ENCODE results near the gene FNDC3A. TPM values are rescaled to one million over a fixed set of nuclear protein-coding genes. Genes with fewer than 3 reads are reported as not detected.

FNDC3A gene
- total RNA-seq, 1 donor from 2014 or later, result 27.8 TPM

DNA sequence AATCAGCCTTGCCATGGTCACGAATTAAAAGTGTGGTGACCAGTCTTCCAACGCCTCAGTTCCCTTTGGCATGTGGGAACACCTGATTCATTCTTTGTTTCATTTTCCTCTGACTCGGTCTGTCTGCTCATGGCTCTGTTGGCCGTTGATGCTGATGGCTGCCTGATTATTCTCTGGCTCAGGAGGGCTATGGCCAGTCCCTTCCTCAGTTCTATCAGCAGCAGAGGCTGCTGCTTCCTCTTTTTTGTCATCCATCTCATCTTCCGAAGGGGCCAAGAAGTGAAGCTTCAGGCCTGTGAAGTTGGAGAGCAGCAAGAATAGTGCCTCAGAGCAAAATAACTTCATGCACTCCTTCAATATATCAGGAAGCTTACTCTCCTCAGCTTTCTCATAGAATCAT is 235.0 kb downstream of the FNDC3A start:
- intact Hi-C loops (cut with micrococcal nuclease), result no loop called here

DNA sequence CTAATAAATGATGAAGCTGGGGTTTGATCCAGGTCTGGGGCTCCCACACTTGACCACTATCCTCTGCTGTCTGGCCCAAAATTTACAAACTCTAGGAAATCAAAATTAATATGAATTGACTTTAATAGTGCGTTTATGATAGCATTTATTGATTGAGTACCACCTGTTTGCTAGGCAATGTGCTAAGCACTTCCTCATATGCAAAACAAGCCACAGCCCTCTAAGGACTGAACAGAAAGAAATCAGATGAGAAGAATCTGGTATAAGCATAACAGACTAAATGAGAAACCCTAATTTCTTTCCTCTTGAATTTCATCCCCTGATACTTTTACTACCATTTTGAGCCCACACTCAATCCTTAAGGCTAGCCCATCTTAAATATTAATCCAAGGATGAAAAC is 237.8 kb downstream of the FNDC3A start:
- intact Hi-C loops (cut with micrococcal nuclease), result no loop called here

DNA sequence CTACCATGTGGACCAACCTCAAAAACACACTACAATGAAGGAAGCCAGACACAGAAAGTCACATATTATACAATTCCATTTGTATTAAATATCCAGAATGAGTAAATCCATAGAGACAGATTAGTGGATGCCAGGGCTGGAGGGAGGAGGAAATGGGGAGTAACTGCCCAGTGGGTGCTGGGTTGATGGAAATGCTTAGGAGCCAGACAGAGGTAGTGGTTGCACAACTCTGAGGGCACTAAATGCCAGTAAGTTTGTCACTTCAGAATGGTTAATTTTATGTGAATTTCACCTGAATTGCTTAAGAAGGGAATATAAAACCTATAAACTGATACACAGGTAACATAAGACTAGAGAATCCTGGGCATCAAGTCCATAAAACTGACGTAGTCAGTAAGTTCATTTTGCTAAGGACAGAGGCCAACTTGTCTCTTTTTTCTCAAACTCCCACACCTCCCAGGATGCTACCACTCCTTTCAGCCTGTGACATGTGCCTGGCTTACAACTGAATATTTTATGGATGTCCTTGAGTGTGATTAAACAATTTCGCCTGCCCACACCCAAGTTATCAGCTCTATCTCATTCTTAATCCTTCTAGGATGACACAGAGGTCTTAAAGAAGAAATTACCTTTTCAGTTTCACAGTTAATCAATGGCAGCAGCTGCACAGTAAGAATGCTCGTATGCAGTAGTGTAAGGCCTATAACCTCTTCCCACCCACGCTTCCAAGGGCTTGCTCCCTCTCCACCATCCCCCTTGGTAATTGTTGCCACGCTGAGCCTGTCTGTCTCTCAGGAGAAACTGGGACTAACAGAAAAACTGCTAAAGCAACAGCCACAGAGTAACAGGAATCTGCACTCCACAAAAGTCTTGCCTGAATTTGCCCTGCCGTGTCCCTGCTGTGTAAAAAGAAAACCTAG is 238.5 kb downstream of the FNDC3A start:
- intact Hi-C loops (cut with micrococcal nuclease), result no loop called here

DNA sequence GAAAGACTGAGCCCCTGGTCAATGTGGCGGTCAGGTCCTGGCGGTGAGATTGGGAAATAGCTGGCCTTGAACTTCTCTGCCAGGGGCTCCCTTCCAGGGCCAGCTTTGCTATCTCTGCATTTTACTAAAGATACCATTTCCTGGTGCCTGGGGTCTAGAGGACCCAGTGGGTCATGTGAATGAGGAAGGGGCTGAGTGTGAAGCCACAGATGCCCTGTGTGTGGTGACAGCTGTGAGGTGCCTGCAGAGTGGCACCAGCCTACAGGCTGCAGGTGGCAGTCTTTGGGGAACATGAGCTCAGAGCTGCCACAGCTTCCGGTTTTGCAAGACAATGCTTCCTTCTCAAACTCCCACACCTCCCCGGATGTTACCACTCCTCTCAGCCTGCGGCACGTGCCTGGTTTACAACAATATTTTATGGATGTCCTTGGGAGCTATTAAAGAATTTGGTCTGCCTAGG is 239.2 kb downstream of the FNDC3A start:
- intact Hi-C loops (cut with micrococcal nuclease), result no loop called here

DNA sequence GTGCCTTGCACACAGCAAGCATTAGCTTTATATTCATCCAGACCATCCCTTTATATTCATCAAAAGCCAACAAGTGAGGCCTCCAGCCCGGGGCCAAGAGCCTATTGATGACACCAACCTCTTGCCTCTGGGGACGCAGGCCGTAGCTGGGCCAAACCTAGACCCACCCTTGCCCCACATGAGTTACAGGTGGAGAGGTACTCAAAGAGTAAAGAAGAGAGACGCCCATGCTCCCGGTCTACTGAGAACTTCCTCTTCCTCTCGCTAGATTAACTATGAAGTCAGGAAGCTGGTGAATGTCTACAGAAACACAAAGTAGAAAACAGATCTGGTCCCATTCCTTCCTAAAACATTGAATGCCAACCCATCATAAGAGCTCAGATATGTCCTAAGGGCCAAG is 240.6 kb downstream of the FNDC3A start:
- intact Hi-C loops (cut with micrococcal nuclease), result no loop called here

DNA sequence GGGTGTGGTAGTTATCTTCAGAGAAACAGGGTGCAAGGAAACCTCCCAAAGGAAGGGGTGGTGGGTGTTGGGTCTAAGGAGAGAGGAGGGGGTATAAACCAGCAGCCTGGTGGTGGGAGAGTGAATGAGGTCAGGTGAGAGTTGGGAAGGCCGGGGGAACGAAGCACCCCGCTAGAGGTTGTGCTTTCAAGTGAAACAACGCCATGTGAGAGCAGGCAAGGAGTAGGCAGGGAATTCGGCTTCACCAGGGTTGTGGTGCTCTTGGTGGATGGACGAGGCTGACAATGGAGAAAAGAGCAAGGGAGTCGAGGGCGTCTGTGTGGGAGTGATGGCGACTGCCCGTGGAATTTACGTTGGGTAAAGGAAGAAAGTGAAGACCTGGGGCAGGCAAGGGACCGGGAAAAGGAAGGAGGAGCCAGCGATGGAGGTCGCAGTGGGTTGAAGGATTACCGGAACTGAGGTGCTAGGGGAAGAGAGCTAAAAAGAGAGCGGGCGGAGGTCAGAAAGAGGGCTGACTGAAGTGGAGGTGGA is 242.3 kb downstream of the FNDC3A start:
- intact Hi-C loops (cut with micrococcal nuclease), result no loop called here

DNA sequence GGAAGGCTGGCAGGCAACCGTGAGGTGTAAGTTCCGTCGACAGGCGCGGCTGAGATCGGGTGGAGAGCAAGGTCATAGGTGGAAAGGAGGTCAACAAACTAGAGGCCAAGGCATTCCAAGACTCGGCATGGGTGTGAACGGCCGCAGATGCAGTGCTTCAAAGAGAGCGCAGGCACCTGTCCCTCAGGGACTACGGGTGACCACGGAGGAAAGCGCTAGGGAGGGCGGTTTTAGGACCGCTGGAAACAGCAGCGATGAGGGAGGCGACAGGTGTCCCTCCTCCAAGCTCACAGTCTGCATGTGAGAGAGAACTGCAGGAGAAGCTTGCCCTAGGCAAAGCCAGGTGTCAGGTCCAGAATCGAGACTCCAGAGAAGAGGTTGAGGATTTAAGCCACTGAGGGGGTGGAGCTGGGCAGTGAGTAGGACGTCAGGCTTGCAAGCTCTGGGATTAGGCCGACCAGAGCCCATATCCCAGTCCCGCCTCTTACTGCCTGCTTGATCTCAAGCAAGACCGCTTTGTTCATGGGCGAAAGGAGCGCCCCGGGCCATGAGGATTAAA is 242.9 kb downstream of the FNDC3A start:
- intact Hi-C loops (cut with micrococcal nuclease), result no loop called here

DNA sequence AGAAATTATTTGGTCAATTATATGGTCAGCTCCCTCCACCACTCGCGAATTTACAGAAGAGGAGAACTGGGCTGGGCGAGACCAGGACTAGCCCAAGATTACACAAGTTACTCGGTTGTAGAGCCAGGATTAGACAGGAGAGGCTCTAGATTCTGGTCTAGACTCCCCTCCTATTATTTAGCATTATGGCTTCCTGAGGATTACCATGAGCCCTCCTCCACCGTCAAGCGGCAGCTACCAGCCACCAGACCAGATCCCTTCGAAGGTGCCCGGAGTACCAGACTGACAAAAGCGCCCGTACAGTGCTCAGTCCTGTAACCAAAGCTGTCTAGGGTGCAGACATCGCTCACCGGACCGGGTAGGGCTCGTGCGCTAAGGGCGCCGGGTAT is 243.9 kb downstream of the FNDC3A start:
- intact Hi-C loops (cut with micrococcal nuclease), result no loop called here

DNA sequence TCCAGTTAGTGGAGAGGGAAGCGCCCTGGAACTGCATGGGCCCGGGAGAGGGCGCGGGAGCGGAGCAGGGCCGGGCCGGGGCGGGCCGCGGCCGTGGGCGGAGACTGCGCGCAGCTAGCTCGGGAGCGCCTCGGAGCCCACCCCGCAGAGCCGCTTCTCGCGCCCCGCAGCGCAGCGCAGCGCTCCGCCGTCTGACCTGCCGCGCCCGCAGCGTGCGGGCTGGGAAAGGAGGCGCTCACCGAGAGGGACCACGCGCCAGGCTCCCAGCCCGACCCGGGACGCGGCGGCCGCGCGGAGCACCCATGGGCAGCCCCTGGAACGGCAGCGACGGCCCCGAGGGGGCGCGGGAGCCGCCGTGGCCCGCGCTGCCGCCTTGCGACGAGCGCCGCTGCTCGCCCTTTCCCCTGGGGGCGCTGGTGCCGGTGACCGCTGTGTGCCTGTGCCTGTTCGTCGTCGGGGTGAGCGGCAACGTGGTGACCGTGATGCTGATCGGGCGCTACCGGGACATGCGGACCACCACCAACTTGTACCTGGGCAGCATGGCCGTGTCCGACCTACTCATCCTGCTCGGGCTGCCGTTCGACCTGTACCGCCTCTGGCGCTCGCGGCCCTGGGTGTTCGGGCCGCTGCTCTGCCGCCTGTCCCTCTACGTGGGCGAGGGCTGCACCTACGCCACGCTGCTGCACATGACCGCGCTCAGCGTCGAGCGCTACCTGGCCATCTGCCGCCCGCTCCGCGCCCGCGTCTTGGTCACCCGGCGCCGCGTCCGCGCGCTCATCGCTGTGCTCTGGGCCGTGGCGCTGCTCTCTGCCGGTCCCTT is 244.5 kb downstream of the FNDC3A start, which contains the start of gene MLNR:
MLNR (plus strand) TSS at position 303 of the 820 bp plus-strand sequence; CDS start at position 303, 0 bp downstream.
- intact Hi-C loops (cut with micrococcal nuclease), result no loop called here

DNA sequence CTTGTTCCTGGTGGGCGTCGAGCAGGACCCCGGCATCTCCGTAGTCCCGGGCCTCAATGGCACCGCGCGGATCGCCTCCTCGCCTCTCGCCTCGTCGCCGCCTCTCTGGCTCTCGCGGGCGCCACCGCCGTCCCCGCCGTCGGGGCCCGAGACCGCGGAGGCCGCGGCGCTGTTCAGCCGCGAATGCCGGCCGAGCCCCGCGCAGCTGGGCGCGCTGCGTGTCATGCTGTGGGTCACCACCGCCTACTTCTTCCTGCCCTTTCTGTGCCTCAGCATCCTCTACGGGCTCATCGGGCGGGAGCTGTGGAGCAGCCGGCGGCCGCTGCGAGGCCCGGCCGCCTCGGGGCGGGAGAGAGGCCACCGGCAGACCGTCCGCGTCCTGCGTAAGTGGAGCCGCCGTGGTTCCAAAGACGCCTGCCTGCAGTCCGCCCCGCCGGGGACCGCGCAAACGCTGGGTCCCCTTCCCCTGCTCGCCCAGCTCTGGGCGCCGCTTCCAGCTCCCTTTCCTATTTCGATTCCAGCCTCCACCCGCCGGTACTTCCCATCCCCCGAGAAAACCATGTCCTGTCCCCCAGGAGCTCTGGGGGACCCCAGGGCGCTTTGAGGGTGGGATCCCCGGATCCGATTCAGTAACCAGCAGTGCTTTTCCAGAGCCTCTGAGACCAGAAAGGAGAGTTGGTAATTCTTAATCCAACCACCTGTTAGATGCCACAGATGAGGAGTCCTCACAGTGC is 245.3 kb downstream of the FNDC3A start:
- intact Hi-C loops (cut with micrococcal nuclease), result no loop called here

DNA sequence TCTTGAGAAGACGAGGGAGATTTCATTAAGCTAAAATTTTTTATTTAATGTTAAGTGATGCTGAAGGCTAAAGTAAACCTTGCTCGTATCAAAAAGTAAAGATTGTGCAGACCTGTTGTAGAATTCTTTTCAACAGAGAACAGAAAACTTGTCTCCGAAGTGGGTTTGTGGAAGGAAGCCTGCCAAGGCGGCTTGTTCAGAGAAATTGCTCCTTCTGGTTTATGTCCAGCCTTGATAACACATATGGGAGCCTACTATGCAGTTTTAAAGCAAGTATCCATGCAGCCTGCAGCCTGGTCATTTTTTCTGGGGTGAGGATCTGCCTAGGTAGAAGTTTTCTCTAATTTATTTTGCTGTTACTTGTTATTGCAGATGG is 245.9 kb downstream of the FNDC3A start:
- intact Hi-C loops (cut with micrococcal nuclease), result no loop called here

DNA sequence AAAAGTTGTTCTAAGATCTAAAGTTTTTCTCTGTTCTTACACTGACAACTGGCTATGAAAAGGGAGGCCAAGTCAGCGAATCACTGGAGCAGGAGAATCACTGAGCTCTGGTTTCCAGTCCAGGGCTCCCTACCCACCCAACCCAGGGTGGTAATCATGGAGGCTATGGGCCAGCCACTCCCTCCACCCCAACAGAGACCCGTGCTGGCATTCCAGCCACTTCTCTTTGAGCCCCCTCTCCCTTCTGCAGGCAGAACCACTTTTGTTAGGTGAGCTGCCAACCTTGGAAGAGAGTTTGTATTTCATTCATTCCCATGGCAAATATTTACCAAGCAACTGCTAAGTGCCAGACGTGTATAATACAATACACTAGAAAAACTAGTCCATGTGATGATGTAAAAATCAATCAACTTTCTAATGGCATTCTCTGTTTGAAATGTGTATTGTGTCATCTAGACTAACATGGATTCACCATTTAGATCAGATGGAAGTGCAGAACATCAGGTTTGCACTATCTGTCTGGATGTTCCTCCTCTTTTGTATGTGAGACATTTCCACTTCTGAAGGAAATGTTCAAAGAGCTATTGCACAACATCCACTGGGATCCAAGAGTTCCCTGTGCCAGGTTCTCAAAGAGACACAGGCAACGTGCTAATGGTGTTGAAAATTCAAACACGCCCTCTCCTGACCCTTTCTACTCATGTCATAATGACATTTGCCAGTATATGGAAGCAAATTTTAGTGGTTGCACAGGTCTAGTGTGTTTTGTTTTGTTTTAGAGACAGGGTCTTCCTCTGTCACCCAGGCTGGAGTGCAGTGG is 249.7 kb downstream of the FNDC3A start:
- intact Hi-C loops (cut with micrococcal nuclease), result no loop called here

DNA sequence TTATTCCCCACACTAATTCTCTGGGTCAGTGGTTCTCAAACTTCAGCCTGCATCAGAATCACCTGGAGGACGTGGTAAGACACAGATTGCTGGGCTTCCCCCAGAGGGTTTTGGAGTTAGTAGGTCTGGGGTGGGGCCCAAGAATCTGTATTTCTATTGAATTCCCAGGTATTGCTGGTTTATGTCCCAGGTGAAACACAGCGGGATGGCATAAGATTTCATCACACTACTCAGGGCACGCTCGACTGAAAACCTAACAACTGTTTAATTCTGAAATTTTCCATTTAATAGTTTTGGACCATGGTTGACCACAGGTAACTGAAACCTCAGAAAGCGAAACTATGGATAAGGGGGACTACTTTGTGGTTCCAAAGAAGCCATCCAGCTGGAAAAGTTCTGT is 250.9 kb downstream of the FNDC3A start:
- intact Hi-C loops (cut with micrococcal nuclease), result no loop called here

DNA sequence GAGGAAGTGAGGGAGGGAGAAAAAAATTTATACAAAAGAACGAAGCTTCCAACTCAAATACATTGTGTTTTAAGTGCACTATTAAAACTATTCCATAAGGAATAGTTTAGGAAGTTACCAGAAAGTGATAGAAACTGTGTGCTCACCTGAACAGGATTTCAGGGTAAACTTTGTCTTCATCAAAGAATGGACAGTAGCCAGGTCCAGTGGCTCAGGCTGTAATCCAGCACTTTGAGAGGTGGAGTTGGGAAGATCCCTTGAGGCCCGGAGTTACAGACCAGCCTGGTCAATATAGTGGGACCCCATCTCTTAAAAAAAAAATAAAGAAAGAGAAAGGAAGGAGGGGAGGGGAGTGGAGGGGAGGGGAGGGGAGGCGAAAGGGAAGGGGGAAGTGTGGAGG is 259.0 kb downstream of the FNDC3A start:
- intact Hi-C loops (cut with micrococcal nuclease), result no loop called here

DNA sequence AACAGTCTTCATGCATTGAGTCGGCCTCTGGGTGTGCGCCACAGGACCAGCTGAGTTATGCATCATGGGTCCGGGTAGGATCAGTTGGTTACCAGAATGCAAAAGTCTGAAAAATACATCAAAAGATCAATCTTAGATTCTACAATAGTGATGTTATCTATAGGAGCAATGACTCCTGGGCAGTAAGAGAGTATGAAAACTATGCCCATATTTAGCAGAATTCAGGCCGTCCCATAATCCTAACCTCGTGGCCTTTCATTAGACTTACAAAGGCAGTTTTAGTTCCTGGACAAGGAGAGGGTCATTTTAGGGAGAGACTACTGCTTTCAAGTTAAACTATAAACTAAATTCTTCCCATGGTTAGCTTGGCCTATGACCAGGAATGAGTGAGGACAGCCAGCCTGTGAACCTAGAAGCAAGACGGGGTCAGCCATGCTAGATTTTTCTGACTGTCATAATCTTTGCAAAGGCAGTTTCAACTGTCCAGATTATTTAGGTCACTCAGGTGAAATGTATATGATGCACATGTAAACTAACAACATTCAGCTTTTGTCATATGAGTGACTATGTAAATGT is 260.2 kb downstream of the FNDC3A start:
- intact Hi-C loops (cut with micrococcal nuclease), result no loop called here

DNA sequence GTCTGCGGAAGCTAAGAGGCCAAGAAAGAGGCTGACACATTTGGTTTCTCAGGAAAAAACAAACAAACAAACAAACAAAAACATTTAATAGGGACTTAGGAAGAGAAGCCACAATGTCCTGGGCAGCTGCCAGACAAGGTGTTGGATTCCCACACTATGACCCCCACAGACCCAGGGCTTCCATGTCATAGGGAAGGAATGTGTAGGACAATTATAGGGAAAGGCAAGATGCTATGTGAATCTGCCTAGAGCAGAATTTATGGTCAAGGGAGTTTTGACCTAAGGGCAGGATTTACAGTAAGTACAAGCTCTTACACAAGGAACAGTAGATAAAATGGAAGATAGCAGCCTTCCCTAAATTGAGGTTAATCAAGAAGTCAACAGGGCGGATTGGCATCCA is 262.9 kb downstream of the FNDC3A start:
- intact Hi-C loops (cut with micrococcal nuclease), result no loop called here

DNA sequence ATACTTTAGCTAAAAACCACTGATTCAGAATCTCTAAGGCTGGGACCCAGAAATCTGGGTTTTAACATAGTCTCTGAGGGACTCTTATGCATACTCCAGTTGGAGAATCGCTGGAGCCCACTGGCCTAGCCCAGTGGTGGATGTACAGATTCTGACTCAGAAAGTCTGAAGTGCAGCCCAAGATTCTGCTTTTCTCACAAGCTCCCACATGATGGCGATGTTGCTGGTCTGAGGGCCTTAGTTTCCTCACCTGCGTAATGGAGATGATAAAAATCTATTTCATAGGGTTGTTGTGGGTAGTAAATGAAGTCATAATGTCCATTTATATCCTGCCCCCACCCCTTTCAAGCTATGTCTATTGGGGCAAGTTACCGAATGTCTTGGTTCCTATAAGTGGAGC is 264.3 kb downstream of the FNDC3A start:
- intact Hi-C loops (cut with micrococcal nuclease), result loop anchor here (1.0 kb wide), 2 partner anchors 41 to 367 kb away; no protein-coding TSS in a partner anchor

DNA sequence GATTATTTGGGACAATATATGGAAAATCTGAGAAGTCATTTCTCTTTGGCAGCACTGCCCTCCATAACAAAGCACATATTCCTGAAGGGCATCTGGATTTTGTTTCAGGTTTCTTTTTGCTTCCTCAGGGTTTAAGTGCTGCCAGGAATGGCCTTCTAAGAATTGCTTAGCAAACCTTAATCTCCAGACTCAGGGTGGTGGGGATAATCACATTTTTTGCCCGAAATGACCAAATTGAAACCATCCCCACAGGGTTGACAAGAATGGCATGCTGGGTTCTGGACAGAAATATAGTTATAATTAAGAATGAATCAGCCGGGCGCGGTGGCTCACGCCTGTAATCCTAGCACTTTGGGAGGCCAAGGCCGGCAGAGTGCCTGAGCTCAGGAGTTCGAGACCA is 265.6 kb downstream of the FNDC3A start:
- intact Hi-C loops (cut with micrococcal nuclease), result no loop called here

DNA sequence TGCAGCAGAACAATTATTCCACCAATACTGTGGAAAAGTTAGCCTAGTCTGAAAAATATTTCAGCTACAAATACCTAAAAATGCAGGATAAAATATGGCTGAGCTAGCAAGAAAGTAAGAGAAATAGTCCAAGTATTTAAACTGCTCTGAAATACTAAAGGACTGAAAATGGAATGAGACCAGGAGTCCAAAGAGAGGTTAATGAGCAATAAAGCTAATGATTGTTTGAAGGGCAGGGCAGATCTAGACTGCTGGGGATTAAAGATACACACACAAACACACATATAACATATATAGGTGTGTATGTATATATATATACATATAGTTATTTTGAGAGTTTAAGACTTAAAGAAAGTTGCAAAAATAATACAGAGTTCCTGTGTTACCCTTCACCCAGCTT is 269.4 kb downstream of the FNDC3A start:
- intact Hi-C loops (cut with micrococcal nuclease), result loop anchor here (5.0 kb wide), 4 partner anchors 133 to 547 kb away; partner anchors contain the start of genes FNDC3A, KPNA3 and RCBTB1

All from T-helper 2 cell treated with Interferon-gamma antibody and Interleukin-4, amounts not matched to agents 100 ng/mL and 5 ng/mL, for 36 hours (primary cell).